Fibroblast of mammary gland (primary cell): ENCODE results near the gene KCNJ9.
A peak's percentile ranks its signal among the peaks of the same experiment; 100 is the strongest.

ENCODE experiments used
- DNase-seq: peaks from one replicate; pipeline ENCODE4 v3.0.0-alpha.2; 2010; ENCODE audit warnings: low read depth
- H3K4me3 ChIP-seq: 2 replicates; pipeline ENCODE4 v1.5.1; 2011; ENCODE audit warnings: low read depth, mild to moderate bottlenecking, low read length, moderate library complexity; ENCODE audit not compliant: control insufficient read depth
- CTCF ChIP-seq: conservative IDR thresholded peaks from 2 replicates; pipeline ENCODE4 v1.5.1; 2011; ENCODE audit warnings: low read depth, low read length, inconsistent platforms; ENCODE audit not compliant: control insufficient read depth, insufficient read depth

The KCNJ9 gene

GRCh38 chr1:160070243-160071163 lies 10.8 kb upstream of the KCNJ9 start:
- peak; percentile 36 for DNase-seq
- peak overlapping the region; percentile 53 for H3K4me3 ChIP-seq
- no peak for TF ChIP-seq CTCF

GRCh38 chr1:160071289-160071688 lies 10.0 kb upstream of the KCNJ9 start:
- DNase-seq = no peak
- no peak overlapping the region for H3K4me3 ChIP-seq
- no peak for TF ChIP-seq CTCF

GRCh38 chr1:160074865-160075264 lies 6.5 kb upstream of the KCNJ9 start:
- no peak overlapping the region for H3K4me3 ChIP-seq
- no peak for TF ChIP-seq CTCF
- DNase-seq = no peak

GRCh38 chr1:160075836-160076235 lies 5.5 kb upstream of the KCNJ9 start:
- DNase-seq = no peak
- no peak for TF ChIP-seq CTCF
- no peak overlapping the region for H3K4me3 ChIP-seq

- no peak for TF ChIP-seq CTCF
- H3K4me3 ChIP-seq = no peak overlapping the region
- DNase-seq = no peak
These were observed 5.0 kb upstream of the KCNJ9 start for GRCh38 chr1:160076295-160076694.

DNA sequence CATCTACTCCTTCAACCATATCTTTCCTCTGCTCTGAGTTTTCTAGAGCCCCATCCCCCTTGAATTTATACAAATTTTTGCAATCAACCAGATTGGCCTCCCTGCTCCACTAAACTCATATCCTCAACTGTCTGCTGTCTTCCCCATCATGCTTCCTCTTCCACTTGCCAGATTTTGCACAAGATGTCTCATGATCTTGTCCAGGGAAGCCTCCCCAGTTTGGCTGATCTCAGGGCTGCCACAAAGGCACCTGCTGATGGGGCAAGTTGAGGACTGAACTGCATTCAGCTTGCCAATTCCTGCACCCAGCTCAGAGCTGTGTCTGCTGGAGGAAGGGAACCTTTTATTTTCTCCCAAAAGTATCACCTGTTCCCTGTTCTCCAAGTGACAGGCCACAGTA lies 3.9 kb upstream of the KCNJ9 start:
- DNase-seq = no peak
- TF ChIP-seq CTCF = no peak
- H3K4me3 ChIP-seq = no peak overlapping the region
